Psoas muscle (tissue), 8 donors: ENCODE measurements around the gene ZBTB7A. TPM values are rescaled to one million over a fixed set of nuclear protein-coding genes. Genes with fewer than 3 reads are reported as not detected.

Experiments used
- ATAC-seq, 4 donors: fragments of 200-7000 bp; cut with Tn5 transposase; one replicate each; pipeline ENCODE4 v1.9.1; 2020; ENCODE audit warnings: moderate library complexity in 3 of 4, mild to moderate bottlenecking in 2 of 4
- DNase-seq, 2 donors: peaks; one replicate each; pipeline ENCODE4 v3.0.0-alpha.2; 2020
- H3K27ac ChIP-seq: fragments of 200-600 bp; one replicate; pipeline ENCODE4 v1.8.0; 2022
- H3K27me3 ChIP-seq, 3 donors: fragments of 200-600 bp in 1 of 3; one replicate each; pipeline versions ENCODE4 v1.6.1 to v1.8.0; 2013 to 2022; ENCODE audit warnings: low read length in 2 of 3, mild to moderate bottlenecking in 2 of 3, moderate library complexity in 1 of 3; ENCODE audit not compliant: insufficient read depth in 3 of 3
- H3K36me3 ChIP-seq, 2 donors: fragments of 200-600 bp in 1 of 2; one replicate each; pipeline versions ENCODE4 v1.6.1 to v1.8.0; 2013 to 2022; ENCODE audit warnings: low read depth in 1 of 2, mild to moderate bottlenecking in 1 of 2, moderate library complexity in 1 of 2; ENCODE audit not compliant: insufficient read depth in 1 of 2
- H3K4me1 ChIP-seq: fragments of 200-600 bp; one replicate; pipeline ENCODE4 v1.8.0; 2022
- H3K4me3 ChIP-seq: fragments of 200-600 bp; one replicate; pipeline ENCODE4 v1.8.0; 2022; ENCODE audit warnings: mild to moderate bottlenecking
- H3K9me3 ChIP-seq: fragments of 200-600 bp; one replicate; pipeline ENCODE4 v1.8.0; 2022
- CTCF ChIP-seq: fragments of 200-600 bp; IDR thresholded peaks from one replicate; pipeline ENCODE4 v1.8.0; 2022; ENCODE audit warnings: antibody characterized with exemption
- WGBS, 3 donors: extraction: QIAGEN DNeasy Blood & Tissue Kit; methylation state at CpG; one replicate each; pipeline versions ENCODE4 v1.1.6 to v1.1.7; 2013; 5-methylcytosine and 5-hydroxymethylcytosine counted together
- intact Hi-C, 2 donors: fragments of 100-400 bp; cut with DNase I; formaldehyde crosslinking; loops; one replicate each; pipeline versions ENCODE4 v1.11.0 to v1.14.2; 2022
- polyA plus RNA-seq, 3 donors: library from polyadenylated mRNA; stranded (reverse); fragments of 200-250 nt; gene quantifications; one replicate each; pipeline ENCODE4 v1.2.3, GENCODE V29; 2013
- total RNA-seq, 4 donors: library from RNA; stranded (reverse); fragmentation: NEBNext Ultra II Directional in 2 of 4; extraction: Animal tissue kit (Norgen Biotek cat#: 25700) in 2 of 4; gene quantifications; one replicate each; pipeline versions ENCODE4 v1.2.1 to v1.2.4, GENCODE V29; 2021 to 2023
- donor health status: healthy with polysubstance abuse.
- donor health status: DM: no; HTN: no; CAD: no; lungs with moderate emphysema.
- donor health status: Bipolar disorder and iron deficiency.
- donor health status: healthy.
- donor health status: DM: yes; HTN: yes; CAD: no.
- donor health status: DM: no; HTN: no; CAD: no.
- donor health status: DM: no; HTN: no; CAD: no.
- donor health status: DM: yes; HTN: yes; CAD: no.

The ZBTB7A gene
- total and polyA plus RNA-seq, 7 donors: 18.5 to 55.9 (median 25.7) TPM

- Histone ChIP-seq H3K9me3 (no peaks in the 10 kb centered on the region), H3K4me1 (peaks cover 20% of the 10 kb centered on the region), H3K36me3 (peaks cover 4 to 77% of the 10 kb centered on the region in 2 donors), H3K27ac (no peak overlapping the region), H3K27me3 (no peaks in the 10 kb centered on the region), H3K4me3 (no peak overlapping the region)
- no peak for DNase-seq
- no peak for ATAC-seq
- WGBS, 3 donors: 91 to 92% (median 91%) methylated on average over 12 of the region's 12 CpGs
- TF ChIP-seq CTCF: no peak
- intact Hi-C loops: no loop called here
Observed at GRCh38 chr19:4095488-4095844, 28.8 kb upstream of the ZBTB7A start.

- no peak overlapping the region for H3K4me3 ChIP-seq
- H3K9me3 ChIP-seq: no peaks in the 10 kb centered on the region
- no peaks in the 10 kb centered on the region for H3K27me3 ChIP-seq
- peaks cover 20% of the 10 kb centered on the region for H3K4me1 ChIP-seq
- H3K36me3 ChIP-seq: peaks cover 5 to 77% of the 10 kb centered on the region in 2 donors
- ATAC-seq: no peak
- DNase-seq: no peak
- no peak for TF ChIP-seq CTCF
- intact Hi-C loops: no loop called here
- no peak overlapping the region for H3K27ac ChIP-seq
- 89 to 90% (median 89%) methylated on average over 35 of the region's 35 CpGs for WGBS, 3 donors
Observed at GRCh38 chr19:4094761-4095487, 28.2 kb upstream of the ZBTB7A start.

- H3K4me3 ChIP-seq: no peak overlapping the region
- no peak for TF ChIP-seq CTCF
- peaks cover 20% of the 10 kb centered on the region for H3K4me1 ChIP-seq
- ATAC-seq (no peak), DNase-seq (peak in 1 of 2 donors; percentile 48)
- no peaks in the 10 kb centered on the region for H3K27me3 ChIP-seq
- H3K27ac ChIP-seq: no peak overlapping the region
- WGBS, 3 donors: 95 to 97% (median 96%) methylated on average over 18 to 19 of the region's 19 CpGs
- H3K36me3 ChIP-seq: peaks cover 9 to 77% of the 10 kb centered on the region in 2 donors
- no peaks in the 10 kb centered on the region for H3K9me3 ChIP-seq
- intact Hi-C loops: no loop called here
Observed at GRCh38 chr19:4094291-4094690, 27.6 kb upstream of the ZBTB7A start.

GRCh38 chr19:4093643-4094175 lies 27.0 kb upstream of the ZBTB7A start:
- H3K27me3 ChIP-seq: no peaks in the 10 kb centered on the region
- no peak for TF ChIP-seq CTCF
- ATAC-seq: no peak
- intact Hi-C loops: no loop called here
- H3K36me3 ChIP-seq: peaks cover 9 to 75% of the 10 kb centered on the region in 2 donors
- H3K4me3 ChIP-seq: no peak overlapping the region
- no peaks in the 10 kb centered on the region for H3K9me3 ChIP-seq
- no peak overlapping the region for H3K27ac ChIP-seq
- no peak for DNase-seq
- peaks cover 15% of the 10 kb centered on the region for H3K4me1 ChIP-seq
- 91 to 93% (median 93%) methylated on average over 18 of the region's 18 CpGs for WGBS, 3 donors
